Activated CD8-positive, alpha-beta memory T cell treated with anti-CD3 and anti-CD28 coated beads, Interleukin-2, amount 10 ng/mL, durations not matched to agents 7 days and 5 days (primary cell): ENCODE measurements around the gene TARBP2. TPM values are rescaled to one million over a fixed set of nuclear protein-coding genes. Genes with fewer than 3 reads are reported as not detected.
"Not testable (repeated sequence)": the region's sequence is repeated elsewhere in the genome, so short reads cannot be mapped to it uniquely, and the experiment has no call there.

Experiments used
- ATAC-seq: fragments of 150-1000 bp; cut with Tn5 transposase; one replicate; pipeline ENCODE4 v1.10.0; 2021; ENCODE audit warnings: moderate library complexity
- CTCF ChIA-PET: fragments of 350-600 bp; sonication (Branson Sonifier 250); formaldehyde crosslinking; loops from one replicate; lab custom pipeline; 2021; ENCODE audit warnings: antibody characterized with exemption; lab: Charles Lee
- DNase-seq: peaks from one replicate; pipeline ENCODE4 v3.0.0-alpha.2; 2020
- H3K27ac Mint-ChIP-seq: one replicate; pipeline ENCODE4 v1.8.0; 2021; ENCODE audit warnings: mild to moderate bottlenecking, mixed read lengths
- H3K27me3 Mint-ChIP-seq: one replicate; pipeline ENCODE4 v1.8.0; 2021; ENCODE audit warnings: mixed read lengths
- H3K36me3 Mint-ChIP-seq: one replicate; pipeline ENCODE4 v1.8.0; 2021; ENCODE audit warnings: mild to moderate bottlenecking, mixed read lengths
- H3K4me1 Mint-ChIP-seq: one replicate; pipeline ENCODE4 v1.8.0; 2021; ENCODE audit warnings: mixed read lengths
- H3K4me3 Mint-ChIP-seq: one replicate; pipeline ENCODE4 v1.8.0; 2021; ENCODE audit warnings: mild to moderate bottlenecking, moderate library complexity, mixed read lengths
- H3K9me3 Mint-ChIP-seq: one replicate; pipeline ENCODE4 v1.8.0; 2022; ENCODE audit warnings: low read depth, mixed read lengths
- total RNA-seq, 2 experiments: library from RNA; stranded (reverse); gene quantifications; one replicate each; pipeline ENCODE4 v1.2.3, GENCODE V29; 2021

The TARBP2 gene
- total RNA-seq, 2 experiments from 2014 or later, result 29.7 to 38.7 TPM

GRCh38 chr12:53480491-53481442 is 20.3 kb upstream of the TARBP2 start:
- Mint-ChIP-seq H3K4me1 (peaks cover 8% of the 10 kb centered on the region), H3K27me3 (no peaks in the 10 kb centered on the region), H3K36me3 (peaks cover 59% of the 10 kb centered on the region), H3K9me3 (no peaks in the 10 kb centered on the region), H3K27ac (no peak overlapping the region), H3K4me3 (no peak overlapping the region)
- DNase-seq (no peak), ATAC-seq (no peak)
- CTCF ChIA-PET, result interaction anchor here (0.6 to 2.2 kb wide), 4 partner anchors 8 to 28 kb away, joined by 3 to 9 read pairs (median 6); no protein-coding TSS in a partner anchor

- H3K27ac Mint-ChIP-seq, H3K27me3 Mint-ChIP-seq, DNase-seq, ATAC-seq, H3K4me3 Mint-ChIP-seq, H3K9me3 Mint-ChIP-seq: not testable (repeated sequence)
- CTCF ChIA-PET, result interaction anchor here (0.6 to 2.2 kb wide), 7 partner anchors 8 to 161 kb away, joined by 3 to 9 read pairs (median 5); partner anchors contain the start of gene AAAS
- Mint-ChIP-seq H3K36me3 (peaks cover 56% of the 10 kb centered on the region), H3K4me1 (peaks cover 13% of the 10 kb centered on the region)
Measured at GRCh38 chr12:53481458-53481857, 19.6 kb upstream of the TARBP2 start.

GRCh38 chr12:53481939-53482586 is 19.0 kb upstream of the TARBP2 start:
- Mint-ChIP-seq H3K4me3 (no peak overlapping the region), H3K9me3 (no peaks in the 10 kb centered on the region), H3K36me3 (peaks cover 53% of the 10 kb centered on the region), H3K27me3 (no peaks in the 10 kb centered on the region), H3K4me1 (peaks cover 13% of the 10 kb centered on the region), H3K27ac (no peak overlapping the region)
- ATAC-seq (peak; percentile 38), DNase-seq (no peak)
- CTCF ChIA-PET, result interaction anchor here (0.6 to 2.2 kb wide), 7 partner anchors 9 to 161 kb away, joined by 3 to 9 read pairs (median 5); partner anchors contain the start of gene AAAS

GRCh38 chr12:53482626-53483168 is 18.4 kb upstream of the TARBP2 start:
- no peaks in the 10 kb centered on the region for H3K9me3 Mint-ChIP-seq
- H3K4me1 Mint-ChIP-seq, result peaks cover 13% of the 10 kb centered on the region
- DNase-seq (no peak), ATAC-seq (peak; percentile 7)
- no peaks in the 10 kb centered on the region for H3K27me3 Mint-ChIP-seq
- peaks cover 53% of the 10 kb centered on the region for H3K36me3 Mint-ChIP-seq
- CTCF ChIA-PET, result interaction anchor here (0.5 to 2.2 kb wide), 8 partner anchors 9 to 597 kb away, joined by 3 to 9 read pairs (median 4); partner anchors contain the start of gene AAAS
- no peak overlapping the region for H3K4me3 Mint-ChIP-seq
- no peak overlapping the region for H3K27ac Mint-ChIP-seq

GRCh38 chr12:53483225-53483978 is 17.7 kb upstream of the TARBP2 start:
- no peaks in the 10 kb centered on the region for H3K9me3 Mint-ChIP-seq
- no peaks in the 10 kb centered on the region for H3K27me3 Mint-ChIP-seq
- H3K4me3 Mint-ChIP-seq, result no peak overlapping the region
- CTCF ChIA-PET, result interaction anchor here (0.5 to 2.2 kb wide), 5 partner anchors 12 to 598 kb away, joined by 3 to 7 read pairs (median 4); partner anchors contain the start of gene AAAS
- ATAC-seq, result no peak
- DNase-seq, result no peak
- peaks cover 13% of the 10 kb centered on the region for H3K4me1 Mint-ChIP-seq
- peak overlapping the region; percentile 28 for H3K27ac Mint-ChIP-seq
- H3K36me3 Mint-ChIP-seq, result peaks cover 51% of the 10 kb centered on the region

- Mint-ChIP-seq H3K9me3 (no peaks in the 10 kb centered on the region), H3K4me3 (no peak overlapping the region), H3K27me3 (no peaks in the 10 kb centered on the region), H3K27ac (peak overlapping the region; percentile 12), H3K36me3 (peaks cover 49% of the 10 kb centered on the region), H3K4me1 (peaks cover 10% of the 10 kb centered on the region)
- peak; percentile 7 for ATAC-seq
- DNase-seq, result no peak
- CTCF ChIA-PET, result interaction anchor here (2.1 kb wide), 1 partner anchor 163 kb away, joined by 5 read pairs; the partner anchor contains the start of gene AAAS
Measured at GRCh38 chr12:53483979-53484377, 17.1 kb upstream of the TARBP2 start.

GRCh38 chr12:53484686-53485575 is 16.2 kb upstream of the TARBP2 start:
- Mint-ChIP-seq H3K27me3 (no peaks in the 10 kb centered on the region), H3K9me3 (no peaks in the 10 kb centered on the region), H3K36me3 (peaks cover 41% of the 10 kb centered on the region), H3K4me1 (peaks cover 9% of the 10 kb centered on the region), H3K27ac (peak overlapping the region; percentile 13), H3K4me3 (no peak overlapping the region)
- no peak for ATAC-seq
- CTCF ChIA-PET, result interaction anchor here (1.5 to 2.1 kb wide), 2 partner anchors 8 to 164 kb away, joined by 4 to 5 read pairs; partner anchors contain the start of gene AAAS
- DNase-seq, result no peak

- H3K36me3 Mint-ChIP-seq, result peaks cover 38% of the 10 kb centered on the region
- peak overlapping the region; percentile 26 for H3K27ac Mint-ChIP-seq
- ATAC-seq (no peak), DNase-seq (no peak)
- no peak overlapping the region for H3K4me3 Mint-ChIP-seq
- CTCF ChIA-PET, result interaction anchor here (1.3 to 1.5 kb wide), 3 partner anchors 9 to 134 kb away, joined by 3 to 4 read pairs (median 4); no protein-coding TSS in a partner anchor
- peaks cover 9% of the 10 kb centered on the region for H3K4me1 Mint-ChIP-seq
- no peaks in the 10 kb centered on the region for H3K27me3 Mint-ChIP-seq
- H3K9me3 Mint-ChIP-seq, result no peaks in the 10 kb centered on the region
Measured at GRCh38 chr12:53485955-53486735, 14.9 kb upstream of the TARBP2 start.

GRCh38 chr12:53486736-53487487 is 14.2 kb upstream of the TARBP2 start:
- CTCF ChIA-PET, result interaction anchor here (1.3 to 1.4 kb wide), 2 partner anchors 21 to 135 kb away, joined by 3 to 4 read pairs; no protein-coding TSS in a partner anchor
- Mint-ChIP-seq H3K9me3 (no peaks in the 10 kb centered on the region), H3K27me3 (no peaks in the 10 kb centered on the region), H3K36me3 (peaks cover 34% of the 10 kb centered on the region), H3K4me3 (no peak overlapping the region), H3K27ac (no peak overlapping the region), H3K4me1 (peaks cover 9% of the 10 kb centered on the region)
- DNase-seq, result no peak
- no peak for ATAC-seq

GRCh38 chr12:53489242-53489864 is 11.7 kb upstream of the TARBP2 start:
- Mint-ChIP-seq H3K27me3 (no peaks in the 10 kb centered on the region), H3K36me3 (peaks cover 19% of the 10 kb centered on the region), H3K27ac (no peak overlapping the region), H3K4me1 (peaks cover 28% of the 10 kb centered on the region), H3K4me3 (no peak overlapping the region), H3K9me3 (no peaks in the 10 kb centered on the region)
- CTCF ChIA-PET, result interaction anchor here (1.6 to 1.8 kb wide), 3 partner anchors 16 to 68 kb away, joined by 4 to 10 read pairs (median 5); no protein-coding TSS in a partner anchor
- ATAC-seq, result no peak
- no peak for DNase-seq
